K562 (cell line): ENCODE data around the gene HTR3C. TPM values are rescaled to one million over a fixed set of nuclear protein-coding genes. Genes with fewer than 3 reads are reported as not detected.
A peak's percentile ranks its signal among the peaks of the same experiment; 100 is the strongest.
"Not testable (repeated sequence)": the region's sequence is repeated elsewhere in the genome, so short reads cannot be mapped to it uniquely, and the experiment has no call there.

Experiments used
- ATAC-seq: fragments of 200-7000 bp; cut with Tn5 transposase; 3 replicates; pipeline ENCODE4 v1.9.1; 2020; ENCODE audit warnings: moderate library complexity
- BruUV-seq: library from RNA; stranded (reverse); fragments of 400-500 nt; replicated peaks from 2 replicates; lab custom pipeline; 2021; lab: Mats Ljungman, UMichigan
- CTCF ChIA-PET: fragments of 300-600 bp; formaldehyde crosslinking; extraction: SDS; loops from one replicate; lab custom pipeline; 2021; ENCODE audit warnings: low intra/inter-chr PET ratio; lab: Yijun Ruan, JAX
- POLR2A ChIA-PET: fragments of 300-600, 350-650 bp; sonication (Branson Sonifier 250); formaldehyde crosslinking; extraction: SDS; loops from one replicate; lab custom pipeline; 2021; ENCODE audit warnings: antibody characterized with exemption, inconsistent platforms; lab: Yijun Ruan, JAX
- DNase-seq, 4 experiments: peaks; one replicate each; pipeline versions ENCODE4 v3.0.0 to v3.0.0-alpha.2; 2011 to 2018; ENCODE audit warnings: low spot score in 3 of 4, mixed read lengths in 3 of 4; ENCODE audit errors: extremely low read depth in 1 of 4
- FAIRE-seq: peaks from 2 replicates; lab custom pipeline; 2011; peaks lifted over from hg19 to GRCh38; lab: Jason Lieb, UNC
- H2AFZ ChIP-seq: 2 replicates; pipeline ENCODE4 v1.6.0; 2011; ENCODE audit warnings: low read depth, low read length, control low read depth, inconsistent platforms
- H3K27ac ChIP-seq: fragments of 200-600 bp; 3 replicates; pipeline ENCODE4 v1.8.0; 2011; ENCODE audit warnings: low read depth, mild to moderate bottlenecking, control low read depth, inconsistent platforms, low read length, moderate library complexity, mixed read lengths; ENCODE audit errors: extremely low read depth
- H3K27me3 ChIP-seq, 2 experiments: fragments of 300-600 bp in 1 of 2; 2 replicates in 1 of 2; 3 replicates in 1 of 2; pipeline versions ENCODE4 v1.6.0 to v1.8.0; 2011; ENCODE audit warnings: inconsistent platforms in 2 of 2, low read length in 2 of 2, mild to moderate bottlenecking in 1 of 2, mixed read lengths in 1 of 2, moderate library complexity in 1 of 2; ENCODE audit not compliant: control insufficient read depth in 2 of 2, insufficient read depth in 2 of 2
- H3K36me3 ChIP-seq: fragments of 300-600 bp; 3 replicates; pipeline ENCODE4 v1.8.0; 2011; ENCODE audit warnings: mild to moderate bottlenecking, low read length, inconsistent platforms; ENCODE audit not compliant: control insufficient read depth, insufficient read depth
- H3K4me1 ChIP-seq, 2 experiments: fragments of 200-600 bp in 1 of 2; replicated peaks in 1 of 2; 2 replicates in 1 of 2; 3 replicates in 1 of 2; pipeline versions ENCODE4 v1.5.1 to v1.8.0; 2011; ENCODE audit warnings: inconsistent platforms in 2 of 2, low read length in 2 of 2, mild to moderate bottlenecking in 1 of 2, mixed read lengths in 1 of 2, moderate library complexity in 1 of 2; ENCODE audit not compliant: control insufficient read depth in 2 of 2, insufficient read depth in 2 of 2
- H3K4me2 ChIP-seq: 2 replicates; pipeline ENCODE4 v1.6.1; 2011; ENCODE audit warnings: low read length, control low read depth, inconsistent platforms, mixed read lengths; ENCODE audit not compliant: insufficient read depth
- H3K4me3 ChIP-seq: fragments of 200-600 bp; sonication (generic), shearing (Covaris generic); 2 replicates; pipeline ENCODE4 v1.5.1; 2016; ENCODE audit warnings: control low read depth, inconsistent platforms
- H3K79me2 ChIP-seq: fragments of 200-600 bp; 3 replicates; pipeline ENCODE4 v1.8.0; 2011; ENCODE audit warnings: low read length, inconsistent platforms; ENCODE audit not compliant: control insufficient read depth, insufficient read depth
- H3K9ac ChIP-seq, 2 experiments: 2 replicates each; pipeline versions ENCODE4 v1.6.0 to v1.6.1; 2011; ENCODE audit warnings: low read depth in 2 of 2, low read length in 2 of 2, control low read depth in 1 of 2, inconsistent platforms in 1 of 2, mild to moderate bottlenecking in 1 of 2, mixed read lengths in 1 of 2; ENCODE audit not compliant: insufficient read depth in 1 of 2
- H3K9me1 ChIP-seq: one replicate; pipeline ENCODE4 v1.6.0; 2011; ENCODE audit warnings: inconsistent platforms, mild to moderate bottlenecking, low read length, moderate library complexity; ENCODE audit not compliant: control insufficient read depth, insufficient read depth
- H3K9me3 ChIP-seq: replicated peaks from 2 replicates; pipeline ENCODE4 v1.5.1; 2011; ENCODE audit warnings: low read depth, low read length, inconsistent platforms; ENCODE audit not compliant: control insufficient read depth, insufficient read depth
- H4K20me1 ChIP-seq: replicated peaks from 2 replicates; pipeline ENCODE4 v1.6.1; 2011; ENCODE audit warnings: low read length, inconsistent platforms, mixed read lengths; ENCODE audit not compliant: control insufficient read depth, insufficient read depth
- E2F8 ChIP-seq: fragments of 450-650 bp; IDR thresholded peaks from 2 replicates; pipeline ENCODE4 v1.7.1; 2018; ENCODE audit warnings: mild to moderate bottlenecking, low read depth; ENCODE audit not compliant: partially characterized antibody
- ILF3 ChIP-seq: fragments of 450-650 bp; IDR thresholded peaks from 2 replicates; pipeline ENCODE4 v1.6.1; 2018; ENCODE audit warnings: antibody characterized with exemption, mild to moderate bottlenecking, moderate library complexity, borderline replicate concordance
- MEIS2 ChIP-seq: fragments of 450-650 bp; IDR thresholded peaks from 2 replicates; pipeline ENCODE4 v1.6.1; 2014; ENCODE audit warnings: mild to moderate bottlenecking; ENCODE audit not compliant: partially characterized antibody
- ZNF407 ChIP-seq: fragments of 450-650 bp; IDR thresholded peaks from 2 replicates; pipeline ENCODE4 v1.6.1; 2016; ENCODE audit warnings: low read depth
- ZNF766 ChIP-seq: fragments of 200-800 bp; sonication (Bioruptor generic); conservative IDR thresholded peaks from 2 replicates; pipeline ENCODE4 v1.6.1; 2016; ENCODE audit warnings: missing genetic modification characterization, missing compliant biosample characterization
- WGBS: fragments of 100-300 bp; shearing (Covaris generic); methylation state at CpG from one replicate; pipeline ENCODE4 v1.1.6; 2016; ENCODE audit warnings: low coverage, mixed read lengths; ENCODE audit not compliant: insufficient coverage; ENCODE audit errors: missing lambda C conversion rate; 5-methylcytosine and 5-hydroxymethylcytosine counted together
- in situ Hi-C: fragments of 300-500 bp; cut with MboI; formaldehyde crosslinking; loops from 4 replicates; pipeline ENCODE4 v1.15.0; 2018; ENCODE audit warnings: inconsistent platforms, mixed read lengths
- intact Hi-C: fragments of 100-400 bp; cut with micrococcal nuclease; formaldehyde crosslinking; loops from 2 replicates; pipeline ENCODE4 v1.14.2; 2022
- polyA plus RNA-seq, 8 experiments: library from polyadenylated mRNA; depleted of rRNA in 4 of 8; stranded (reverse) in 5 of 8; unstranded in 3 of 8; fragments of >200 nt; fragmentation: Nextera tagmentation in 2 of 8; fragmentation: Illumina TruSeq in 1 of 8; extraction: Ambion mirVana in 2 of 8; extraction: Trizol in 1 of 8; gene quantifications; 2 replicates each; pipeline versions ENCODE4 v1.2.1 to v1.2.3, GENCODE V29; 2011 to 2014; ENCODE audit warnings: inconsistent platforms in 1 of 8, missing spikeins in 1 of 8
- total RNA-seq, 7 experiments: library from RNA; depleted of rRNA in 6 of 7; stranded (reverse); fragments of >200 nt in 6 of 7; fragmentation: Illumina TruSeq in 2 of 7; extraction: Trizol in 2 of 7; gene quantifications; 2 replicates each; pipeline versions ENCODE4 v1.2.1 to v1.2.3, GENCODE V29; 2011 to 2021; ENCODE audit warnings: low replicate concordance in 1 of 7

Gene HTR3C
- total and polyA plus RNA-seq, 9 of the 15 experiments (the other 6 are each of a cell fraction or from before 2014, with no cell fraction given): 0.04 to 0.06 TPM; not detected in 7

GRCh38 chr3:184005941-184006507, 46.8 kb upstream of the HTR3C start (continued):
- TF ChIP-seq E2F8 (no peak), MEIS2 (peak; percentile 76), ILF3 (no peak), ZNF766 (CRISPR knock-in tag) (no peak), ZNF407 (no peak)

- Histone ChIP-seq H3K36me3 (peaks cover 67% of the 10 kb centered on the region), H3K79me2 (peaks cover 39% of the 10 kb centered on the region), H3K4me1 (peaks cover 6 to 12% of the 10 kb centered on the region in 2 experiments; a peak in 3 of 5 replicates)
- H3K9me1 ChIP-seq, H3K9ac ChIP-seq, ATAC-seq, CTCF ChIA-PET, intact Hi-C loops, in situ Hi-C loops, H3K4me3 ChIP-seq, H3K27ac ChIP-seq, FAIRE-seq, H4K20me1 ChIP-seq, H3K27me3 ChIP-seq, H2AFZ ChIP-seq, H3K9me3 ChIP-seq, BruUV-seq, DNase-seq, H3K4me2 ChIP-seq: not testable (repeated sequence)
- WGBS: 73% methylated on average over 10 of the region's 11 CpGs
- POLR2A ChIA-PET: interaction anchor here (0.6 to 2.4 kb wide), 3 partner anchors 9 to 123 kb away, joined by 3 to 15 read pairs (median 5); partner anchors contain the start of gene PARL
Measured at GRCh38 chr3:184007143-184007813, 45.6 kb upstream of the HTR3C start.
